DMS79 (cell line): Measurements from ENCODE around the gene PTPRT.

Experiments used
- DNase-seq: peaks from one replicate; lab custom pipeline; 2025; lab: John Stamatoyannopoulos, UW

PTPRT gene

DNA sequence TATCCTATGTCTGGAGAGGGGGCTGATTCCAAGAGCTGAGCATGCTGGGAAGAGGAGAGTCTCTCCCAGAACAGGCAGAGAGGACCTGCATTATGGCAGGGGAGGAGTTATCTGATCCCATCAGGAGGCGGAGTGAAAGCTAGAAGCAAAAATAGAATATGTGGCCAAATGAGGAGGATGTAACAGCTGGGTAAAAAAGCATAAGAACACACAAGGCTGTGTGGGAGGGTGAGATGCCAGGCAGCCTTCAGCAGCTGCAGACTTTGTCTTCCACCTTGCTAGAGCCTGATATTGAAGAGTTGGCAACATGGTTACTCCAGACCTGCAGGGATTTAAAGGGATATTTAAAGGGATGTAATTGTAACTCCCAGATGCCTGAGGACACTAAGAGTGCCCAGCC is 167.1 kb downstream of the PTPRT start:
- DNase-seq, result no peak

DNA sequence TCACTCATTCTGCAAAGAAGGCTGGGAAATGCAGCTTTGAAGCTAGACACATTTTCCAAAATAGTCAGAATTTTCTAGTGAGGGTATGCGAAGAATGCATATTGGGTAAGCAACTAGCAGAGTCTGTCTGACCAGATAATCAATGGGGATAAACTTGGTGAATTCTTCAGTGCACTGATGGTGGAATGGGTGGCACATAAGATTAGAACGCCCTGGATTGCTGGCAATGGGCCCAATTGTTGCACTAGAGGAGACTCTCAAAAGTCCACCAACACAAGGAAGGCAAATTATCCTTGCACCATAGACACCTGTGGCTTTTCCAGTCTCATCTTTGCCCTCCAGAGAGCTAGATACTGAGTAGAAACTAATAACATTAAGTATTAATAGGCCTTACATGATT is 167.6 kb downstream of the PTPRT start:
- DNase-seq, result no peak

DNA sequence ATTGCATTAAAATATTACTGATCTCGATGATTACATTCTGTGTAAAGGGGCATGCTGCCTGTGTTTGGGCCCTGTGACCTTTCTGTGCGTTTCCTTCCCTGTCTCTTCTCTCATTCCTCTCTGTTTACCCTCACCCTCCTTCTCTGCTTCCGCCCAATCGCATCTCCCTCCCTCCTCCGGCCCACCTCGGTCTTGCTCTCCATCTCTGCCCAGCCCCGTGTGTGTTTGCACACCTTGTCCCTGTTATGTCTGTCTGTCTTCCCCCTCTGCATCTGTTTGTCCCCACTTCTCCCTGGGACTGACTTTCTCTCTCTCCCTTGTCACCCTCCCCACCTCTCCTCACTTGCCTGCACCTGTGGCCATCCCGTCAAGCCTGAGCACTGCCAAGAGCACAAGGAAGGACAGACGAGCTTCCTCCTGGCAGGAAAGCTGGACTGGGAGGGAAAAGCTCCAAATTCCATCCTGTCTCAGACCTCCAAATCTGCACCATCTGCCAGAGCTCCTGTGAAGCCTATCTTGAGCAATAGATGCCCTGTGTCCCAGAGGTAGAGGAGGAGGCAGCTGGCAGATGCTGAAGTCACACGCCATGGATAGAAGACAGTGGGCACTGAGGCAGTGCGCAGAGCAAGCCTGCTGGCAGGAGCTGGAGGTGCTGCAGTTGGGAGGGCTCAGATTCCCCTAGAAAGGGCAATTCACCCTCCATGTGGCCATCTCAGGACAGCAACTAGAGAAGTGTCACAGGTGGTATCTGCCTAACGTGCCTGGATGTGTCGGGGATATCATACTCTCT is 172.3 kb downstream of the PTPRT start:
- no peak for DNase-seq

DNA sequence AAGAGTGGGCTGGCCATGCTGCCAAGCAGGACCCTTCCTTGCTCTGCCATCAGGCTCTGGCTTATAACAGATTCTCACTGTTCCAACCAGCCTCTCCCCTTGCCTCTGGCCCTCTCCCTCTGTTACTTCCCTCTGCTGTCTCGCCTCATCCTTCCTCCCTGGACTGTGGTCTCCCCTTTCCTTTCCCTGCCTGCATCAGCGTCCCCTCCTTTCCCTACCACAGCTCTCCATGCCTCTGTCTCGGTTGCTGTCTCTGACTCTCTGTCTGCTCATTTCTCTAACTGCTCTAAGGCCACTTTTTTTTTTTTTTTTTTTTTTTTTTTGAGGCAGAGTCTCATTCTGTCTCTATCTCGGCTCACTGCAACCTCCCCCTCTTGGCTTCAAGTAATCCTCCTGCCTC is 173.4 kb downstream of the PTPRT start:
- DNase-seq, result no peak

DNA sequence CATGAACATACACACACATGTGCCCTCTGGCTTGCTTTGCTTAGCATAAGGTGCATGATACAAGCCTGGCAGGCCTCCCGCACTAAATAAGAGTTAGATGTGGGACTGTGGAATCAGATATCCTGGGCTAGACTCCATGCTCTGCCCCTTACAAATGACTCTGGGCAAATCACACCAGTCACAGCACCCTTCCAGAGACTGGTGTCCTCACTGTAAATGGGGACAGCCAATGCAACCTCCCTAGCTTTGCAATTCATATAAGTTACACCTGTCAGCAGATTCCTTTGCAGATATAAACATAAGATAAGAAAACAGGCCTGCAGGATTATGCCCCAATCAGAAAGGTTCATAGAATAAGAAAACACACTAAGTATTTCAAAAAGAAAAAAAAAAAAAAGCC is 174.1 kb downstream of the PTPRT start:
- DNase-seq, result no peak

DNA sequence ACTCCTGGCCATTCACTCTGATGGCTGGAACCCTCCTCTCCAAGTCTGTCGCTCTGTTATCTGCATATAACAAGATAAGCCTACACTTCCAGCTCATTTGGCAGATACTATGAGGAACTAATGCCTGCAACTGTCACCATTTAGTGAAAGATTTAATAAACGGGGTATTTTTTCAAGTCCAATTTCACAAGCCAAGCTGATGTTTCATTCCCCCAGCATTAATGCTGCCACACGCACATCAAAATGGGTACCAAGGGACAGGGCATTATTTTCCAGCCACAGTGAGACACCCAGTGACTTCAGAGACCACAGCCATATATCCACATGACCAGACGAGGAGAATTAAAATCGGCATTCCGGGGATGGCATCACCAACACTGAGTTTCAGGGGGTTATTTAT is 175.5 kb downstream of the PTPRT start:
- DNase-seq, result no peak

DNA sequence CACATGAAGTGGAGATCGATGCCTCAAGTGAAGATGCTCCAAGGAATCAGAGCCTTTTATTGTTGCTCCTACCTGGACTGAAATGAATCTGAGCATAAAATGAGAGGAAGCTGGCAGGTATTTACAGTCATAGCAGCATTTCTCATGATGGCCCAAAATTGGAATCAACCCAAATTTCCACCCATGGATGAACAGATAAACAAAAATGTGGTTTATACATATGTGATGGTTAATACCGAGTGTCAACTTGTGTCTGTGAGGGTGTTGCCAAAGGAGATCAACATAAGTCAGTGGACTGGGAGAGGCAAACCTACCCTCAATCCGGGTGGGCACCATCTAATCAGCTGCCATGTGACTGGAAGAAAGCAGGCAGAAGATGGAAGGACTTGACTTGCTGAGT is 178.2 kb downstream of the PTPRT start:
- DNase-seq, result no peak

DNA sequence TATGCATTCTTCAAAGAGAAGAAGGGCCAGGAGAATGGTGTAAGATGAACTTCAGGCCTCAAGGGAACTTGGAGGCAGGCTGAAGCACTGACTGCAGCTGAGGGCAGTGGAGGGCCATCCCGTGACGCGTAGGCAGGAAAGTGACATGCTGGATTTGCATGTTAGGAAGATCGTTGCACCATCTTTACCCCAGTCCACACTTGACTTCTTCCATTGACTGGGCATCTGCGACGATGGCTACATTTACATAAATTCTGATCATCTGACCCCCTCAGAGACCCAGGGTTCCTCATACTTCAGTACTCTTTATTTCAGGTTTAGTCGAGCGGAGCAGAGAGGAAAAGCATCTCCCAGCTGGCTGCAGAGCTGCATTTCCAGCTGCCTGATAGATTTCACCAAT is 180.2 kb downstream of the PTPRT start:
- no peak for DNase-seq

DNA sequence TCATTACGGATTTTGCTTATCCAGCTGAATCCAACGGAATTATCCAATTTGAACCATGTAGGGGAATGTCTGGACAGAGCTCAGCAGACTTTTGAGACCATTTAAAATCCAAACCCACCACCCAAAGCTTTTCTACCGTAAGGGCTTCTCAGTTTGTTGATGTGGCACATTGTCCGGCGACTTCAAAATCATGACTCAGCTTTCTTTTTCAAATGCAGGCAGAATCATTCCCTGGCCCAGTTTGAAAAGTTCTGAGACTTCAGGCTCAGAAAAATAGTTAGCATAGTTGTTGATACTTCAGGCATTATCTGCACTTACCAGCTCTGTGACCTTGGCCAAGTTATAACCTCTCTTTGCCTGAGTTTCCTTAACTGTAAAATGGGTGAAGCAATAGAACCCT is 182.2 kb downstream of the PTPRT start:
- no peak for DNase-seq

DNA sequence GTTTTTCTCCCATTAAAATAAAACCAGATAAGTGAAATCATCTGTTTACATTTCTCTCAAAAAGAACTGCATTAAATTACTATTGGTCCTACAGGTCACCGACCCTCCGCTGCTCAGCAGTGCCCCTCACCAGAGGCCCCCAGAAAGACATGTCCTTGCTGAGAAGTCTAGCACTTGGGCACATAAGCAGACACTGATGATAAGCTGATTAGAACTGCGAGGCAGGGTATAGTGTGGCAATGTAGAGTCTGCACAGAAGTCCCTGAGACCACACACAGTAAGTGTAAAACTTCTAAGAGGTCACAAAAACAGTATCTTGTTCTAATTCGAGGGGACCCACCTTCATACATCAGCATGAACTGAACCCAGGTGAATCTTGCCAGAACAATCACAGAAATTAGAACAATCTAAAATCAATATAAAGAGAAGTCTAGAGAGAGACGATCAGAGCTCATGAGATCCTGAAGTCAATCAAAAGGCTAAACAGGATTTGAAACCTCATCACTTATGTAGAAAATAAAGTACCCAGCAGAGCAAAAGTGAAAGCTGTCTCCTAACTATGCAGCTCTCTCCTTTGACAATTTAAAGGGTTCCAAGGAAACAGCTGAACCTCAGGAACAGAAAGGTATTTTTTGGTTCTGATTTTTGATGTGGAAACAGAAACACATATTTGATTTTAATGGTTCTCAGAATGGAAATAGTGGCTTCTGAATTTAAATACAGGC is 182.9 kb downstream of the PTPRT start:
- no peak for DNase-seq

DNA sequence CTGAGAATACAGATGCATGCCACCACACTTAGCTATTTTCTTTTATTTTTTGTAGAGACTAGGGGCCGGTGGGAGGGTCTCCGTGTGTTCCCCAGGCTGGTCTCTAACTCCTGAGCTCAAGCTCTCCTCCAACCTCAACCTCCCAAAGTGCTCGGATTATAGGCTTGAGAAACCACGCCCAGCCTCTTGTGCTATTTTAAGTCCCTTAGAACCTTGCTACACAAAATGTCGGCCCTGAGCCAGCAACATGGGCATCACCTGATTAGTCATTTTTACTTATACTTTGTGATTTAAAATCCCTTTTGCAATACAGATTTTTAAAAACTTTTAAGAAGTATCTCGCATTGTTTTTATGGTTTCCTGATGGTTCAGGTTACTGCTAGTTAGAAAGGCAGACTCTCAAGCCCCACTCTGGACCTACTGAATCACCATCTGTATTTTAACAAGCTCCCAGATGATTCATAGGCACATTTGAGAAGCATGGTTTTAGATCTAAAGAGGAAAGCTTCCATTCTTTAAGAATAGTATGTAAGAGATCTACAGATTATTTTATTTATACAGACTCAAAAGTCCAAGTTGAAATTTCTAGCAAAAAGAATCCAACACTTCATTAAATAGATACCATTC is 186.3 kb downstream of the PTPRT start:
- DNase-seq, result no peak

DNA sequence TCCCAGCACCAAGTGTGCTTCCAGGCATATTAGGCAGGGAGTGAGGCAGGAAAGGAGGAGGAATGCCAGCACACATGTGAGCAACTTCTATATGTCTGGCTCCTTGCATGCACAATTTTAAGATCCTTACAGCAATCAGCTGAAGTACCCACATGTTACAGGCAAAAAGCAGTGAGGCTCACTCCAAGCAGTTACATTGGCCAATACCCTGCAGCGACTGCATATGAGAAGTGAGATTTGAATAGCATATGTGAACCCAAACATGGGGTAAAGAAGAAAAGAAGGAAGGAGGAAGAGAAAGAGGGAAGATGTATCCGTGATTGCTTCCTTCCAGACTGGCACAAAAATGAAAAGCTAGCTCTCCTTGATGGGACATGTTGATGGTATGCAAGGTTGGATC is 193.6 kb downstream of the PTPRT start:
- DNase-seq, result no peak

DNA sequence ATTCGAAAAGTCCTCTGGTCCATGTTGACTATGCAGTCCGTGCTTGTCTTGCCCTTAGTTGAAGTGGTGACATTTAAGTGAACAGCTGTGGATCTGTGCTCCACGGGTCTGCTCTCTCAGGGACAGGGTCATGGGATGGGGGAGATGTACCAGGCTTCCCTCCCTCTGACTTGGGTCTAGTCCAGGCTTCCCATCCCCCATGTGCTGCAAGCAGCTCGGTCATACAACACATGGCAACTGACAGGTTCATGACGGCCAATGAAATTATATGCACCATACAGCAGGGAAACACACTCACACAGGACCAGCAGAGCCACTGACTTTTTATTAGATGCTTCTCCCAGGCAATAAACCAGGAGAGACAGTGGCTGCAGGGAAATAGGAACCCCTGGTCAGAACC is 201.4 kb downstream of the PTPRT start:
- DNase-seq, result no peak

DNA sequence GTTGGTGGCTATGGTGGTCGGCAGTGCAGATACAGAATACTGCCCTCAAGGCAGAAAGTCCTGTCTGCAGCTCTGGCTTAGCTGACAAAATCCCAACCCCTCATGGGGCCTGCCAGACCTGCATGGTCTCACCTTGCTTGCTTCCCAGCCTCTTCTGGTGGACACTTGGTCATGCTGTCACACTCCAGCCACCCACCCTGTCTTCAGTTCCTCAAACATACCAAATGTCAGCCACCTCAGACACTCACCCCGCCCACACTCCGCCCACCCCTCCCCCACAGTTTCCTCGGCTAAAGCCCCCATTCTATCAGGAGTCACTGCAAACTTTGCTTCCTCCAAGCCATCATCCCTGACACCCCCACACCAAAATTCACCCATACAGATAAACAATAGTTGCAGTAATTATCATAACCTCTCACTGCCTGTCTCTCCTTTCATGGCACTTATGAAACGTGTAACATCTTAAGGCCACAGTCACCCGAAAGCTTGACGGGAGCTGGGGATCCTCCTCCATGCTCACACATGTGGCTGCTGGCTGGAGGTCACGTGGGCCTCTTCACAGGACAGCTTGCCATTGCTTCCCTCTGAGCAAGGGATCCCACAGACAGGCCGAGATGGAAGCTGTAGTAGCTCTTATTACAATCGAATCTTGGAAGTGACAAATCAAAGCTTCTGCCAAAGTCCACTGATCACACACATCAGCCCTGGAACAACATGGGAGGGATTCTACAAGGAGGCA is 202.2 kb downstream of the PTPRT start:
- DNase-seq, result no peak

DNA sequence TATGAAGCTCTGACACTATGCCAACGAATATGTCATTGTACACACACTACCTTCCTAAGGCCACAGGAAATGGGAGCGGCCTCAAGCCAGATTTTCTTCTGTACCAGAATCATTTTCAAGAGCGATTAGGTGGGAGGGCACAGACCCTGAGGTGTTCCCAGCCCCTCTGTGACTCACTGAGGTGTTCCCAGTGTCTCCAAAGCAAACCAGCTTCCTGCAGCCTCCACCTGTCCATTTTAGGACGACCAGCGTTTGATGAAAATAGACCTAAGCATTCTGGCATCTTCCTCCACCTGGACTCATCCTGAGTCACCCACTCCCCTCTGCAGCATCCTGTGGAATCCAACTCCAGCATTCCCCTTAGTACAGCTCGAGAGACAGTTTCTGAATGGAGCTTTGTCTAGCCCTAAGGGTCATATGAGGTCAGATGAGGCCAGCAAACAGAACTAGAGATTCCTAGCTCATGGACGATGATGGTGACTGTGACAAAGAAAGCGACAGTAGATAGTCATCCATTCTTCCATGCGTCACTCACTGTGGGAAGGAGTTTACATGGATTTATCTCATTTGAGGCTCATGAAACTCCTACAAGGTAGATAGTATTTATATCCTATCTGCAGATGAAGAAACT is 203.4 kb downstream of the PTPRT start:
- no peak for DNase-seq

DNA sequence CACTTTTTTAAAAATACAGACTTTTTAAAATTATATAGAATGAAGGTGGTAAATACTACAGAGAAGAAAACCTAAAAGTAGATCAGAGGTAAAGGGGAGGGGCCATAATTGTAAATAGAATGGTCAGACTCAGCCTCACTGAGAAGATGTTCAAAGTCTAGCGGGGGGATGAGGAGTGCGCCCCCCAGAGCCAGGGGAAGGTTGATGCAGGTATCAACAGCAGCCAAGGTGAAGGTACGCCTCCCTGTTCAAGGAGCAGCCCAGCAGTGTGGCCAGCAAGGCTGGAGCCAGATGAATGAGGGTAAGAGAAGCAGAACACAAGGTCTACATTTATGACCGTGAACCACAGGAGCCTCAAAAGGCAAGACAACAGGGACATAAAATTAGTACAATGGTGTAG is 204.1 kb downstream of the PTPRT start:
- no peak for DNase-seq

DNA sequence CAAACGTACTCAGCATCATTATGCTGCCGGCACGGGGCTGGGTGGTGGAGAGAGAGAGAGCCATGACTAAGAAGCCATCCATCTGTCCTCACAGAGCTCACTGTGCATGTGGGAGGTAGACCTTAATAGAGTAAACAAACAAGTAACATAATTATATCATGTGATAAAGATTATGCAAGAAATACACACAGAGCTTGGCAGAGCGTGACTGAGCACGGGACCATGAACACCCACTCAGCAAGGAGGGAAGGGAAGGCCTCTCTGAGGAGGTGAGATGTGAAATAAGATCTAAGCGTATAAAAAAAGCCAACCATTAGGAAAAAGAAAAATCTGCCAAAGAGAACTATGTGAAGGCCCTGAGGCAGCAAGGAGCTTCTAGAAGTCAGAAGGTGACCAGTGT is 207.5 kb downstream of the PTPRT start:
- no peak for DNase-seq

DNA sequence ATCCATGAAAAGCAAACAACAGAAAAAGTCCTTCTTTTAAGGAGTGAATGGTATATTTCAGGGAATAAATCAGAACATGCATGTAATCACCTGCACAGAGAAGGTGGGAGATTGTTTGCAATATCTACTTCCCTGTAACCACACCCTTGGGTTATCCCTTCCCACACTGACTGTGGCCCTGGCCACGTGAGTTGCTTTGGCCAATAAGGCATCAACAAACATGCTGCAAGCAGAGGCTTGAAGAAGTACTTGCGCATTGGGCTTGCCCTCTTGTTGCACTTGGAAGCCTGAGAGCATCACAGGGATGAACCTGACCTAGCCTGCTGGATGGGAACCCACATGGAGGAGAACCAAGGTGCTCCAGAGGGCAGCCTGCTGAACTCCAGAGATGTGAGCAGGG is 208.5 kb downstream of the PTPRT start:
- DNase-seq, result no peak

DNA sequence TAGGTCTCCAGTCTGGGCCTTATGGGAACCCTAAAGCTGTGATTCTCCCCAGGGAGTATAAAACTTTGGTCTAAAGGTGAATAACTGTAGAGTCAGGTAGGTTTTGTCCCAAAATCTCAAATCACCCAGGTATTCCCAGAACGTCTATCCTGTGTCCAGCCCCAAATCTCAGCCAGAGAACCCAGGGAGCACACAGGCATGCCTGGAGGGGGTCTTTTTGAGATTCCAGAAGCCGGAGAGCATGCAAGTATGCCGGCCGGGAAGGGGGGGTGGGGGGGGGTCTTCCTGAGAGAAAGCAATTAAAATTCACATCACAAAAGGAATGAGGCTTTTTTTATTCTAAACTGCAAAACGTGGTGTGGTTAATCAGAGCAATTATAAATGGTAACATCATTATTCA is 210.0 kb downstream of the PTPRT start:
- no peak for DNase-seq

DNA sequence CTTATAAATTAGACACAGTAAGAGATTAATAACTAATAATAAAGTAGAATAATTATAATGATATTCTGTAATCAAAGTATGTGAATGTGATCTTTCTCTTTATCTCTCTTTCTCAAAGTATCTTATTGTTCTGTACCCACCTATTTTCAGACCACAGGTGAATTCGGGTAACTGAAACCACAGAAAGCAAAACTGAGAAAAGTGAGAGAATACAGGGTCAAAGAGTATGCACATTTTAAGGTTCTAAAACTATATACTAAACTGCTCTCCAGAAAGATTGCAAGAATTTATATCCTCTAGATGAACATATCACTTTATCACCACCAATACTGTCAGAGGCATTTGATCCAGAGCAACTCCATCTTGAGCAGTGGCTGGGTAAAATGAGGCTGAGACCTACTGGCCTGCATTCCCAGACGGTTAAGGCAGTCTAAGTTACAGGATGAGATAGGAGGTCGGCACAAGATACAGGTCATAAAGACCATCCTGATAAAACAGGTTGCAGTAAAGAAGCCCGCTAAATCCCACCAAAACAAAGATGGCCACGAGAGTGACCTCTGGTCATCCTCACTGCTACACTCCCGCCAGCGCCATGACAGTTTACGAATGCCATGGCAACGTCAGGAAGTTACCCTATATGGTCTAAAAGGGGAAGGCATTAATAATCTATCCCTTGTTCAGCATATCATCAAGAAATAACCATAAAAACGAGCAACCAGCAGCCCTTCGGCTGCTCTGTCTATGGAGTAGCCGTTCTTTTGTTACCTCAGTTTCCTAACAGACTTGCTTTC is 211.3 kb downstream of the PTPRT start:
- DNase-seq, result no peak

DNA sequence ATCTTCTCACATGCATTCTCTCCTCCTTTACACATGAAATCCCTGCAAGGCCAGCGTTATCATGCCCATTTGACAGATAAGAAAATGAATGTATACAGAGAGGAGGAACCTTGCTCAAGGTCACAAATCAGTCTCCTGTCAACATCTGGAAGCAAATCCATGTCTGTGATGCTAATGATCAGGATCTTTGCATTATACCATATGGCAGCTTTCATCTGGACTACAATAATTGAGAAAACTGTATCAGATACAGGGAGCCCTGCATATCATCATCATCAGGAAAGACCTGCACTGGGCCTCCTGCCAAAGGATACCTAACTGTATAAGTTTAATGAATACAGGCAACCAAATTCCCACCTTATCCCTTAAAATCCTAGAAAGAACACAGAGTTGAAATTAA is 213.7 kb downstream of the PTPRT start:
- no peak for DNase-seq
